Stomach (tissue), 4 donors: ENCODE measurements around the gene EHBP1L1.

ENCODE experiments used
- EP300 ChIP-seq: sonication (generic); formaldehyde crosslinking; IDR thresholded peaks from one replicate; pipeline ENCODE4 v1.6.1; 2017; ENCODE audit warnings: antibody characterized with exemption
- TF ChIP-seq, protein P1 (sequence below), 7 experiments: fragments of 450-650 bp in 4 of 7; fragments of 200-600 bp in 3 of 7; sonication (generic) in 3 of 7; IDR thresholded peaks; one replicate each; pipeline ENCODE4 v1.5.1; 2016 to 2019; ENCODE audit warnings: antibody characterized with exemption in 7 of 7, control low read depth in 2 of 7, mild to moderate bottlenecking in 1 of 7

DNA sequence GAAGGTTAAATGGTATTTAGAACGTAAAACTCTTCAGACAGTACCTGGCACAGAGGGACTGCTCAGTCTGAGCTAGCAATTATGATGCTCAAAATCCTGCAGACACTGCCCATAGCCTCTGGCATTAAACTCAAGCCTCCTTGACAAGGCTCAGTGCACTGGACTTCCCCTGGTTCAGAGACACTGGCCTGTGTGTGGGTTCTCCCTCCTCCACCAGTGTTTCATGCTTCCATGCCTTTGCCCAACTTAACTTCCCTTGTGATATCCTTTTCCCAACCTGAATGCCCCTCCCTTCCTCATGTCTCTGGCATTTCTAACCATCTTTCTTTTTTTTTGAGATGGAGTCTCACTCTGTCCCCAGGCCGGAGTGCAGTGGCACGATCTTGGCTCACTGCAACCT lies 26.8 kb upstream of the EHBP1L1 start:
- no peak for TF ChIP-seq EP300
- TF ChIP-seq, protein P1, sequence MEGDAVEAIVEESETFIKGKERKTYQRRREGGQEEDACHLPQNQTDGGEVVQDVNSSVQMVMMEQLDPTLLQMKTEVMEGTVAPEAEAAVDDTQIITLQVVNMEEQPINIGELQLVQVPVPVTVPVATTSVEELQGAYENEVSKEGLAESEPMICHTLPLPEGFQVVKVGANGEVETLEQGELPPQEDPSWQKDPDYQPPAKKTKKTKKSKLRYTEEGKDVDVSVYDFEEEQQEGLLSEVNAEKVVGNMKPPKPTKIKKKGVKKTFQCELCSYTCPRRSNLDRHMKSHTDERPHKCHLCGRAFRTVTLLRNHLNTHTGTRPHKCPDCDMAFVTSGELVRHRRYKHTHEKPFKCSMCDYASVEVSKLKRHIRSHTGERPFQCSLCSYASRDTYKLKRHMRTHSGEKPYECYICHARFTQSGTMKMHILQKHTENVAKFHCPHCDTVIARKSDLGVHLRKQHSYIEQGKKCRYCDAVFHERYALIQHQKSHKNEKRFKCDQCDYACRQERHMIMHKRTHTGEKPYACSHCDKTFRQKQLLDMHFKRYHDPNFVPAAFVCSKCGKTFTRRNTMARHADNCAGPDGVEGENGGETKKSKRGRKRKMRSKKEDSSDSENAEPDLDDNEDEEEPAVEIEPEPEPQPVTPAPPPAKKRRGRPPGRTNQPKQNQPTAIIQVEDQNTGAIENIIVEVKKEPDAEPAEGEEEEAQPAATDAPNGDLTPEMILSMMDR (IDR thresholded peaks at IDR 0.05), result no peak
